HCT116 (cell line): ENCODE measurements around the gene HOXA13. TPM values are rescaled to one million over a fixed set of nuclear protein-coding genes. Genes with fewer than 3 reads are reported as not detected.

Experiments
- ATAC-seq: fragments of 200-7000 bp; cut with Tn5 transposase; 2 replicates; pipeline ENCODE4 v1.9.1; 2020; ENCODE audit warnings: mild to moderate bottlenecking, moderate library complexity
- BruUV-seq: library from RNA; stranded (reverse); fragments of 400-500 nt; replicated peaks from 2 replicates; lab custom pipeline; 2021; lab: Mats Ljungman, UMichigan
- CTCF ChIA-PET: fragments of 300-600 bp; sonication (Branson Sonifier 250); formaldehyde crosslinking; loops from one replicate; lab custom pipeline; 2021; ENCODE audit warnings: antibody characterized with exemption; lab: Charles Lee
- POLR2A ChIA-PET: fragments of 300-600, 350-600 bp; sonication (Branson Sonifier 250); formaldehyde crosslinking; loops from one replicate; lab custom pipeline; 2021; ENCODE audit warnings: antibody characterized with exemption; lab: Charles Lee
- RAD21 ChIA-PET, 2 experiments: fragments of 300-600 bp; sonication (Branson Sonifier 250); formaldehyde crosslinking; loops; one replicate each; lab custom pipeline; 2023; ENCODE audit warnings: low total read pairs in 2 of 2; ENCODE audit not compliant: uncharacterized antibody in 2 of 2, unreplicated experiment in 2 of 2, low non-redundant PET in 1 of 2; lab: Charles Lee
- DNase-seq: peaks from one replicate; pipeline ENCODE4 v3.0.0-alpha.2; 2010; ENCODE audit warnings: low read depth, low spot score
- H2AFZ ChIP-seq: fragments of 200-600 bp; shearing (Covaris generic), sonication (generic); 2 replicates; pipeline ENCODE4 v1.6.1; 2017; ENCODE audit warnings: low read depth, mixed run types, mixed read lengths, antibody characterized with exemption, low read length; ENCODE audit not compliant: poor library complexity, severe bottlenecking
- H3K27ac ChIP-seq: 2 replicates; pipeline ENCODE4 v1.5.1; 2012; ENCODE audit warnings: low read depth, low read length
- H3K27me3 ChIP-seq: fragments of 200-600 bp; sonication (generic); 2 replicates; pipeline ENCODE4 v1.6.1; 2016; ENCODE audit warnings: mixed run types, low read length, mixed read lengths; ENCODE audit not compliant: insufficient read depth
- H3K36me3 ChIP-seq, 2 experiments: fragments of 200-500 bp in 1 of 2; fragments of 200-600 bp in 1 of 2; sonication (Bioruptor generic) in 1 of 2; sonication (generic) in 1 of 2; 2 replicates each; pipeline versions ENCODE4 v1.5.1 to v1.6.1; 2014 to 2016; ENCODE audit warnings: low read length in 2 of 2, inconsistent platforms in 1 of 2, mixed read lengths in 1 of 2, mixed run types in 1 of 2; ENCODE audit not compliant: insufficient read depth in 2 of 2, control insufficient read depth in 1 of 2
- H3K4me1 ChIP-seq, 2 experiments: fragments of 200-600 bp in 1 of 2; sonication (generic) in 1 of 2; 2 replicates each; pipeline versions ENCODE4 v1.5.1 to v1.6.1; 2012 to 2017; ENCODE audit warnings: low read length in 2 of 2, inconsistent platforms in 1 of 2, mild to moderate bottlenecking in 1 of 2, mixed read lengths in 1 of 2, mixed run types in 1 of 2, moderate library complexity in 1 of 2; ENCODE audit not compliant: insufficient read depth in 2 of 2, control insufficient read depth in 1 of 2
- H3K4me2 ChIP-seq: fragments of 200-600 bp; sonication (generic); 2 replicates; pipeline ENCODE4 v1.6.1; 2017; ENCODE audit warnings: mixed run types, low read length, mixed read lengths
- H3K4me3 ChIP-seq, 2 experiments: fragments of 200-600 bp in 1 of 2; sonication (generic) in 1 of 2; replicated peaks in 1 of 2; 2 replicates each; pipeline ENCODE4 v1.5.1; 2011 to 2016; ENCODE audit warnings: low read length in 2 of 2, control low read depth in 1 of 2, low read depth in 1 of 2, mild to moderate bottlenecking in 1 of 2, mixed read lengths in 1 of 2, mixed run types in 1 of 2
- H3K79me2 ChIP-seq: fragments of 200-600 bp; sonication (generic); 2 replicates; pipeline ENCODE4 v1.6.1; 2017; ENCODE audit warnings: mild to moderate bottlenecking, mixed run types, low read length, moderate library complexity, mixed read lengths; ENCODE audit not compliant: insufficient read depth
- H3K9ac ChIP-seq: fragments of 200-600 bp; sonication (generic); 2 replicates; pipeline ENCODE4 v1.6.1; 2016; ENCODE audit warnings: low read length, mixed read lengths
- H3K9me2 ChIP-seq: fragments of 200-600 bp; sonication (generic), shearing (Covaris generic); 2 replicates; pipeline ENCODE4 v1.6.1; 2017; ENCODE audit warnings: mixed run types, mild to moderate bottlenecking, moderate library complexity; ENCODE audit not compliant: insufficient read depth
- H3K9me3 ChIP-seq, 2 experiments: fragments of 200-500 bp in 1 of 2; fragments of 200-600 bp in 1 of 2; sonication (Bioruptor generic) in 1 of 2; sonication (generic) in 1 of 2; 2 replicates each; pipeline ENCODE4 v1.6.1; 2014 to 2017; ENCODE audit warnings: low read length in 2 of 2, mixed read lengths in 2 of 2, inconsistent platforms in 1 of 2, low read depth in 1 of 2, mild to moderate bottlenecking in 1 of 2, mixed run types in 1 of 2, moderate library complexity in 1 of 2; ENCODE audit not compliant: control insufficient read depth in 1 of 2, insufficient read depth in 1 of 2
- H4K20me1 ChIP-seq: fragments of 200-600 bp; sonication (generic), shearing (Covaris generic); 2 replicates; pipeline ENCODE4 v1.6.1; 2017; ENCODE audit warnings: mixed run types, mild to moderate bottlenecking, moderate library complexity; ENCODE audit not compliant: insufficient read depth
- ATF3 ChIP-seq: IDR thresholded peaks from 2 replicates; pipeline ENCODE4 v1.6.1; 2012
- CEBPB ChIP-seq: IDR thresholded peaks from 2 replicates; pipeline ENCODE4 v1.6.1; 2012; ENCODE audit warnings: low read depth
- CTCF ChIP-seq, 3 experiments: fragments of 200-600 bp in 1 of 3; sonication (generic) in 1 of 3; IDR thresholded peaks in 2 of 3; conservative IDR thresholded peaks in 1 of 3; 2 replicates each; pipeline ENCODE4 v1.5.1; 2012 to 2017; ENCODE audit warnings: low read depth in 2 of 3, low read length in 2 of 3, antibody characterized with exemption in 1 of 3, borderline replicate concordance in 1 of 3, control low read depth in 1 of 3, mild to moderate bottlenecking in 1 of 3, mixed read lengths in 1 of 3, mixed run types in 1 of 3, moderate library complexity in 1 of 3; ENCODE audit not compliant: insufficient read depth in 1 of 3
- EGR1 ChIP-seq: IDR thresholded peaks from 2 replicates; pipeline ENCODE4 v1.6.1; 2012; ENCODE audit warnings: low read depth
- EZH2phosphoT487 ChIP-seq: fragments of 200-600 bp; IDR thresholded peaks from 2 replicates; pipeline ENCODE4 v1.6.1; 2018; ENCODE audit warnings: antibody characterized with exemption, borderline replicate concordance
- POLR2A ChIP-seq: IDR thresholded peaks from 2 replicates; pipeline ENCODE4 v1.7.0; 2011; ENCODE audit warnings: borderline replicate concordance; ENCODE audit not compliant: insufficient read depth, insufficient read length; ENCODE audit errors: extremely low read depth
- POLR2AphosphoS5 ChIP-seq: IDR thresholded peaks from 2 replicates; pipeline ENCODE4 v1.6.1; 2011; ENCODE audit warnings: mild to moderate bottlenecking, low read depth, low read length, moderate library complexity
- SIN3A ChIP-seq: IDR thresholded peaks from 2 replicates; pipeline ENCODE4 v1.6.1; 2012; ENCODE audit warnings: low read depth
- SP1 ChIP-seq: IDR thresholded peaks from 2 replicates; pipeline ENCODE4 v1.6.1; 2012; ENCODE audit warnings: low read depth
- TCF7L2 ChIP-seq: IDR thresholded peaks from 2 replicates; pipeline ENCODE4 v1.7.0; 2011; ENCODE audit warnings: borderline replicate concordance, inconsistent platforms; ENCODE audit not compliant: insufficient read depth, insufficient read length; ENCODE audit errors: extremely low read depth
- YY1 ChIP-seq: IDR thresholded peaks from 2 replicates; pipeline ENCODE4 v1.6.1; 2011; ENCODE audit warnings: low read length, low read depth, moderate library complexity, mild to moderate bottlenecking; ENCODE audit not compliant: insufficient replicate concordance; ENCODE audit errors: extremely low read depth
- ZFX ChIP-seq: fragments of 450-650 bp; IDR thresholded peaks from 2 replicates; pipeline ENCODE4 v1.6.1; 2017
- intact Hi-C: fragments of 100-400 bp; cut with micrococcal nuclease; formaldehyde crosslinking; loops from 2 replicates; pipeline ENCODE4 v1.10.0; 2022
- total RNA-seq: library from RNA; stranded (reverse); gene quantifications from one replicate; pipeline ENCODE4 v1.2.1, GENCODE V29; 2021; ENCODE audit not compliant: unreplicated experiment

HOXA13 gene
- total RNA-seq, 1 experiment from 2014 or later: 3.6 TPM

GRCh38 chr7:27245798-27246691 is 46.2 kb upstream of the HOXA13 start:
- no peaks in the 10 kb centered on the region for H3K9me3 ChIP-seq
- ChIA-PET POLR2A (no interaction called here), CTCF (no interaction called here), RAD21 (no interaction called here)
- H2AFZ ChIP-seq: no peak overlapping the region
- no peak for DNase-seq
- no peaks in the 10 kb centered on the region for H3K4me1 ChIP-seq
- no peak overlapping the region for H3K9ac ChIP-seq
- intact Hi-C loops: no loop called here
- no peak overlapping the region for H3K4me2 ChIP-seq
- no peaks in the 10 kb centered on the region for H3K36me3 ChIP-seq
- H3K27me3 ChIP-seq: no peaks in the 10 kb centered on the region
- no peak overlapping the region for H3K27ac ChIP-seq
- no peak overlapping the region for H3K4me3 ChIP-seq
- TF ChIP-seq TCF7L2 (no peak), EGR1 (no peak), CTCF (IDR thresholded peaks at IDR 0.05 in 2 of 3, conservative IDR thresholded peaks at IDR 0.05 in 1 of 3; ENCODE audit: borderline replicate concordance in 1 of 3, insufficient read depth in 1 of 3, low read depth in 2 of 3, low read length in 2 of 3) (no peak), EZH2phosphoT487 (no peak), YY1 (no peak), POLR2A (no peak), SIN3A (no peak), POLR2AphosphoS5 (no peak), ZFX (no peak), SP1 (no peak), ATF3 (no peak), CEBPB (no peak)
- no peak for ATAC-seq
- H3K9me2 ChIP-seq: no peaks in the 10 kb centered on the region
- no TSS peak for BruUV-seq
- H4K20me1 ChIP-seq: no peaks in the 10 kb centered on the region
- no peaks in the 10 kb centered on the region for H3K79me2 ChIP-seq
